ENCODE results near the gene TENM3.

Gene TENM3

DNA sequence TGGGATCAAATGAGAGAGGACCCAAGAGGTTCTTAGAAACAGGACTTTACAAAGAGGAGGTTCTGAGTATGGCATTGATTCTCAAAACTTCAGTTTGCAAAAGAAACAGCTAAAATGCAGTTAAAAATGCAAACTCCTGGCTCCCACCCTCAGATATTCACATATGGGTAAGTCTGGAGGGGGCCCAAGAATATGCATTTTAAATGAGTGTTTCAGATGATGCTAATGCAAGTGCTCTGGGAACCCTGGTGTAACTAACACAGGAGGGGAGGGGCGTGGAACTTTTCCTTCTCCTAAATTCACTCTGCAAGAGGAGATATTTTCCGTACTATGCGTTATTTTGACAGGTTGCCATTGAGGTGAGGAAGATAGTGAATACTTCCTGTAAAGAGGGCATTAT, 168.2 kb downstream of the TENM3 start:
- TF ChIP-seq, protein P1, sequence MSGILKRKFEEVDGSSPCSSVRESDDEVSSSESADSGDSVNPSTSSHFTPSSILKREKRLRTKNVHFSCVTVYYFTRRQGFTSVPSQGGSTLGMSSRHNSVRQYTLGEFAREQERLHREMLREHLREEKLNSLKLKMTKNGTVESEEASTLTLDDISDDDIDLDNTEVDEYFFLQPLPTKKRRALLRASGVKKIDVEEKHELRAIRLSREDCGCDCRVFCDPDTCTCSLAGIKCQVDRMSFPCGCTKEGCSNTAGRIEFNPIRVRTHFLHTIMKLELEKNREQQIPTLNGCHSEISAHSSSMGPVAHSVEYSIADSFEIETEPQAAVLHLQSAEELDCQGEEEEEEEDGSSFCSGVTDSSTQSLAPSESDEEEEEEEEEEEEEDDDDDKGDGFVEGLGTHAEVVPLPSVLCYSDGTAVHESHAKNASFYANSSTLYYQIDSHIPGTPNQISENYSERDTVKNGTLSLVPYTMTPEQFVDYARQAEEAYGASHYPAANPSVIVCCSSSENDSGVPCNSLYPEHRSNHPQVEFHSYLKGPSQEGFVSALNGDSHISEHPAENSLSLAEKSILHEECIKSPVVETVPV (CRISPR knock-in tag; IDR thresholded peaks at IDR 0.05), result no peak
- TF ChIP-seq OSR1 (CRISPR knock-in tag; IDR thresholded peaks at IDR 0.05) (no peak), SNAI2 (CRISPR knock-in tag; IDR thresholded peaks at IDR 0.05) (no peak), ZNF70 (CRISPR knock-in tag; IDR thresholded peaks at IDR 0.05) (no peak), ZFP30 (CRISPR knock-in tag; IDR thresholded peaks at IDR 0.05) (no peak), TOX (CRISPR knock-in tag; IDR thresholded peaks at IDR 0.05; ENCODE audit: borderline replicate concordance) (no peak), PPARA (CRISPR knock-in tag; IDR thresholded peaks at IDR 0.05; ENCODE audit: borderline replicate concordance) (no peak), ISL1 (CRISPR knock-in tag; IDR thresholded peaks at IDR 0.05) (no peak), ARNTL (CRISPR knock-in tag; IDR thresholded peaks at IDR 0.05; ENCODE audit: borderline replicate concordance, low read depth) (no peak), TCF4 (CRISPR knock-in tag; IDR thresholded peaks at IDR 0.05; ENCODE audit: borderline replicate concordance) (no peak)
- TF ChIP-seq, protein P2, sequence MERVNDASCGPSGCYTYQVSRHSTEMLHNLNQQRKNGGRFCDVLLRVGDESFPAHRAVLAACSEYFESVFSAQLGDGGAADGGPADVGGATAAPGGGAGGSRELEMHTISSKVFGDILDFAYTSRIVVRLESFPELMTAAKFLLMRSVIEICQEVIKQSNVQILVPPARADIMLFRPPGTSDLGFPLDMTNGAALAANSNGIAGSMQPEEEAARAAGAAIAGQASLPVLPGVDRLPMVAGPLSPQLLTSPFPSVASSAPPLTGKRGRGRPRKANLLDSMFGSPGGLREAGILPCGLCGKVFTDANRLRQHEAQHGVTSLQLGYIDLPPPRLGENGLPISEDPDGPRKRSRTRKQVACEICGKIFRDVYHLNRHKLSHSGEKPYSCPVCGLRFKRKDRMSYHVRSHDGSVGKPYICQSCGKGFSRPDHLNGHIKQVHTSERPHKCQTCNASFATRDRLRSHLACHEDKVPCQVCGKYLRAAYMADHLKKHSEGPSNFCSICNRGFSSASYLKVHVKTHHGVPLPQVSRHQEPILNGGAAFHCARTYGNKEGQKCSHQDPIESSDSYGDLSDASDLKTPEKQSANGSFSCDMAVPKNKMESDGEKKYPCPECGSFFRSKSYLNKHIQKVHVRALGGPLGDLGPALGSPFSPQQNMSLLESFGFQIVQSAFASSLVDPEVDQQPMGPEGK (CRISPR knock-in tag; IDR thresholded peaks at IDR 0.05; ENCODE audit: borderline replicate concordance), result no peak
- TF ChIP-seq, protein P3, sequence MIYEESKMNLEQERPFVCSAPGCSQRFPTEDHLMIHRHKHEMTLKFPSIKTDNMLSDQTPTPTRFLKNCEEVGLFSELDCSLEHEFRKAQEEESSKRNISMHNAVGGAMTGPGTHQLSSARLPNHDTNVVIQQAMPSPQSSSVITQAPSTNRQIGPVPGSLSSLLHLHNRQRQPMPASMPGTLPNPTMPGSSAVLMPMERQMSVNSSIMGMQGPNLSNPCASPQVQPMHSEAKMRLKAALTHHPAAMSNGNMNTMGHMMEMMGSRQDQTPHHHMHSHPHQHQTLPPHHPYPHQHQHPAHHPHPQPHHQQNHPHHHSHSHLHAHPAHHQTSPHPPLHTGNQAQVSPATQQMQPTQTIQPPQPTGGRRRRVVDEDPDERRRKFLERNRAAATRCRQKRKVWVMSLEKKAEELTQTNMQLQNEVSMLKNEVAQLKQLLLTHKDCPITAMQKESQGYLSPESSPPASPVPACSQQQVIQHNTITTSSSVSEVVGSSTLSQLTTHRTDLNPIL (CRISPR knock-in tag; IDR thresholded peaks at IDR 0.05; ENCODE audit: low read depth), result no peak
- ATAC-seq, result no peak

DNA sequence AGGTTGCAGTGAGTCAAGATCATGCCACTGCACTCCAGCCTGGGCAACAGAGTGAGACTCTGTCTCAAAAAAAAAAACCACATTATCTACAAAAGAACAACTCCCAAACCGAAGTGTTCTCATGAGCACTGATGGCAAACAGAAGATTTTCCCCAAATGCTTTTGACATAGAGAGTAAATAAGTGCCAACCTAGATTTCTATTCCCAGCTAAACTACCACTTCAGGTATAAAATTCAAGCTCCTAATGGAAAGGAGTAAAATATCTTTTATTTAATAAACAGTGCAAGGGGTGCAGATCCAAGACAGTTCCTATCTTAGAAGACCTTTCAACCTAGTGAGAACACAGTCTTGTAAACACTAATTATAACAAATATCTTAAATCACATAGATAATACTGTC, 170.3 kb downstream of the TENM3 start:
- no peak for ATAC-seq
- TF ChIP-seq ZFP3 (CRISPR knock-in tag; IDR thresholded peaks at IDR 0.05) (no peak), ZNF565 (CRISPR knock-in tag; conservative IDR thresholded peaks at IDR 0.05; ENCODE audit: low read depth) (no peak), ZNF8 (CRISPR knock-in tag; IDR thresholded peaks at IDR 0.05) (no peak), CSDC2 (CRISPR knock-in tag; IDR thresholded peaks at IDR 0.05) (no peak), OSR1 (CRISPR knock-in tag; IDR thresholded peaks at IDR 0.05) (no peak), ESRRG (CRISPR knock-in tag; IDR thresholded peaks at IDR 0.05) (no peak), GLIS3 (CRISPR knock-in tag; IDR thresholded peaks at IDR 0.05) (no peak), TCF4 (CRISPR knock-in tag; IDR thresholded peaks at IDR 0.05; ENCODE audit: borderline replicate concordance) (no peak), BACH2 (CRISPR knock-in tag; IDR thresholded peaks at IDR 0.05; ENCODE audit: borderline replicate concordance) (no peak), RARB (CRISPR knock-in tag; IDR thresholded peaks at IDR 0.05) (no peak), ZNF70 (CRISPR knock-in tag; IDR thresholded peaks at IDR 0.05) (no peak), PPARA (CRISPR knock-in tag; IDR thresholded peaks at IDR 0.05; ENCODE audit: borderline replicate concordance) (no peak), ISL1 (CRISPR knock-in tag; IDR thresholded peaks at IDR 0.05) (no peak)
- TF ChIP-seq, protein P4, sequence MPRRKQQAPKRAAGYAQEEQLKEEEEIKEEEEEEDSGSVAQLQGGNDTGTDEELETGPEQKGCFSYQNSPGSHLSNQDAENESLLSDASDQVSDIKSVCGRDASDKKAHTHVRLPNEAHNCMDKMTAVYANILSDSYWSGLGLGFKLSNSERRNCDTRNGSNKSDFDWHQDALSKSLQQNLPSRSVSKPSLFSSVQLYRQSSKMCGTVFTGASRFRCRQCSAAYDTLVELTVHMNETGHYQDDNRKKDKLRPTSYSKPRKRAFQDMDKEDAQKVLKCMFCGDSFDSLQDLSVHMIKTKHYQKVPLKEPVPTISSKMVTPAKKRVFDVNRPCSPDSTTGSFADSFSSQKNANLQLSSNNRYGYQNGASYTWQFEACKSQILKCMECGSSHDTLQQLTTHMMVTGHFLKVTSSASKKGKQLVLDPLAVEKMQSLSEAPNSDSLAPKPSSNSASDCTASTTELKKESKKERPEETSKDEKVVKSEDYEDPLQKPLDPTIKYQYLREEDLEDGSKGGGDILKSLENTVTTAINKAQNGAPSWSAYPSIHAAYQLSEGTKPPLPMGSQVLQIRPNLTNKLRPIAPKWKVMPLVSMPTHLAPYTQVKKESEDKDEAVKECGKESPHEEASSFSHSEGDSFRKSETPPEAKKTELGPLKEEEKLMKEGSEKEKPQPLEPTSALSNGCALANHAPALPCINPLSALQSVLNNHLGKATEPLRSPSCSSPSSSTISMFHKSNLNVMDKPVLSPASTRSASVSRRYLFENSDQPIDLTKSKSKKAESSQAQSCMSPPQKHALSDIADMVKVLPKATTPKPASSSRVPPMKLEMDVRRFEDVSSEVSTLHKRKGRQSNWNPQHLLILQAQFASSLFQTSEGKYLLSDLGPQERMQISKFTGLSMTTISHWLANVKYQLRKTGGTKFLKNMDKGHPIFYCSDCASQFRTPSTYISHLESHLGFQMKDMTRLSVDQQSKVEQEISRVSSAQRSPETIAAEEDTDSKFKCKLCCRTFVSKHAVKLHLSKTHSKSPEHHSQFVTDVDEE (CRISPR knock-in tag; IDR thresholded peaks at IDR 0.05), result no peak
- TF ChIP-seq, protein P5, sequence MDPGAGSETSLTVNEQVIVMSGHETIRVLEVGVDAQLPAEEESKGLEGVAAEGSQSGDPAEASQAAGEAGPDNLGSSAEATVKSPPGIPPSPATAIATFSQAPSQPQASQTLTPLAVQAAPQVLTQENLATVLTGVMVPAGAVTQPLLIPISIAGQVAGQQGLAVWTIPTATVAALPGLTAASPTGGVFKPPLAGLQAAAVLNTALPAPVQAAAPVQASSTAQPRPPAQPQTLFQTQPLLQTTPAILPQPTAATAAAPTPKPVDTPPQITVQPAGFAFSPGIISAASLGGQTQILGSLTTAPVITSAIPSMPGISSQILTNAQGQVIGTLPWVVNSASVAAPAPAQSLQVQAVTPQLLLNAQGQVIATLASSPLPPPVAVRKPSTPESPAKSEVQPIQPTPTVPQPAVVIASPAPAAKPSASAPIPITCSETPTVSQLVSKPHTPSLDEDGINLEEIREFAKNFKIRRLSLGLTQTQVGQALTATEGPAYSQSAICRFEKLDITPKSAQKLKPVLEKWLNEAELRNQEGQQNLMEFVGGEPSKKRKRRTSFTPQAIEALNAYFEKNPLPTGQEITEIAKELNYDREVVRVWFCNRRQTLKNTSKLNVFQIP (CRISPR knock-in tag; IDR thresholded peaks at IDR 0.05; ENCODE audit: borderline replicate concordance, low read depth), result no peak
- TF ChIP-seq, protein P3 (CRISPR knock-in tag; IDR thresholded peaks at IDR 0.05; ENCODE audit: low read depth), result no peak
- TF ChIP-seq, protein P2 (CRISPR knock-in tag; IDR thresholded peaks at IDR 0.05; ENCODE audit: borderline replicate concordance), result no peak
